T-helper 1 cell treated with Interleukin-12 subunit alpha and Interleukin-12 subunit beta and Interleukin-4 antibody, amounts not matched to agents 30 μg/mL and 1 μg/mL, for 36 hours (primary cell): ENCODE measurements around the gene B4GALT4.

Experiments
- H3K27ac Mint-ChIP-seq: one replicate; pipeline ENCODE4 v1.8.0; 2021; ENCODE audit warnings: mild to moderate bottlenecking, mixed read lengths
- H3K27me3 Mint-ChIP-seq: one replicate; pipeline ENCODE4 v1.8.0; 2021; ENCODE audit warnings: low read depth, mixed read lengths
- H3K36me3 Mint-ChIP-seq: one replicate; pipeline ENCODE4 v1.8.0; 2021; ENCODE audit warnings: low read depth, mixed read lengths
- H3K4me1 Mint-ChIP-seq: one replicate; pipeline ENCODE4 v1.8.0; 2021; ENCODE audit warnings: low read depth, mixed read lengths
- H3K4me3 Mint-ChIP-seq: one replicate; pipeline ENCODE4 v1.8.0; 2021; ENCODE audit warnings: mild to moderate bottlenecking, moderate library complexity, mixed read lengths
- H3K9me3 Mint-ChIP-seq: one replicate; pipeline ENCODE4 v1.8.0; 2021; ENCODE audit warnings: mixed read lengths

The B4GALT4 gene

GRCh38 chr3:119205209-119205608, 35.5 kb downstream of the B4GALT4 start:
- no peak overlapping the region for H3K27ac Mint-ChIP-seq
- H3K4me1 Mint-ChIP-seq: peaks cover 22% of the 10 kb centered on the region
- H3K4me3 Mint-ChIP-seq: no peak overlapping the region
- H3K27me3 Mint-ChIP-seq: no peaks in the 10 kb centered on the region
- no peaks in the 10 kb centered on the region for H3K9me3 Mint-ChIP-seq
- peaks cover 16% of the 10 kb centered on the region for H3K36me3 Mint-ChIP-seq

- Mint-ChIP-seq H3K4me3 (no peak overlapping the region), H3K27ac (no peak overlapping the region), H3K27me3 (no peaks in the 10 kb centered on the region), H3K36me3 (no peaks in the 10 kb centered on the region), H3K9me3 (no peaks in the 10 kb centered on the region), H3K4me1 (no peaks in the 10 kb centered on the region)
Measured at GRCh38 chr3:119195911-119196310, 44.8 kb downstream of the B4GALT4 start.

GRCh38 chr3:119195151-119195476, 45.6 kb downstream of the B4GALT4 start:
- no peaks in the 10 kb centered on the region for H3K4me1 Mint-ChIP-seq
- H3K4me3 Mint-ChIP-seq: no peak overlapping the region
- H3K36me3 Mint-ChIP-seq: no peaks in the 10 kb centered on the region
- no peak overlapping the region for H3K27ac Mint-ChIP-seq
- H3K27me3 Mint-ChIP-seq: no peaks in the 10 kb centered on the region
- no peaks in the 10 kb centered on the region for H3K9me3 Mint-ChIP-seq

GRCh38 chr3:119194237-119195150, 46.2 kb downstream of the B4GALT4 start:
- H3K27ac Mint-ChIP-seq: no peak overlapping the region
- no peaks in the 10 kb centered on the region for H3K9me3 Mint-ChIP-seq
- H3K4me3 Mint-ChIP-seq: no peak overlapping the region
- no peaks in the 10 kb centered on the region for H3K27me3 Mint-ChIP-seq
- no peaks in the 10 kb centered on the region for H3K4me1 Mint-ChIP-seq
- H3K36me3 Mint-ChIP-seq: no peaks in the 10 kb centered on the region

- H3K4me1 Mint-ChIP-seq: no peaks in the 10 kb centered on the region
- H3K4me3 Mint-ChIP-seq: no peak overlapping the region
- H3K27ac Mint-ChIP-seq: no peak overlapping the region
- no peaks in the 10 kb centered on the region for H3K27me3 Mint-ChIP-seq
- H3K9me3 Mint-ChIP-seq: no peaks in the 10 kb centered on the region
- no peaks in the 10 kb centered on the region for H3K36me3 Mint-ChIP-seq
Measured at GRCh38 chr3:119191800-119192199, 48.9 kb downstream of the B4GALT4 start.

- Mint-ChIP-seq H3K27me3 (no peaks in the 10 kb centered on the region), H3K9me3 (no peaks in the 10 kb centered on the region), H3K27ac (no peak overlapping the region), H3K4me1 (no peaks in the 10 kb centered on the region), H3K36me3 (no peaks in the 10 kb centered on the region), H3K4me3 (no peak overlapping the region)
Measured at GRCh38 chr3:119187266-119187665, 53.4 kb downstream of the B4GALT4 start.

- no peaks in the 10 kb centered on the region for H3K4me1 Mint-ChIP-seq
Measured at GRCh38 chr3:119184796-119185570, 55.7 kb downstream of the B4GALT4 start.

GRCh38 chr3:119184111-119184510, 56.6 kb downstream of the B4GALT4 start:
- Mint-ChIP-seq H3K27ac (no peak overlapping the region), H3K4me1 (no peaks in the 10 kb centered on the region), H3K9me3 (no peaks in the 10 kb centered on the region), H3K4me3 (no peak overlapping the region), H3K27me3 (no peaks in the 10 kb centered on the region), H3K36me3 (no peaks in the 10 kb centered on the region)

More at GRCh38 chr3:119184796-119185570, 55.7 kb downstream of the B4GALT4 start:
- H3K36me3 Mint-ChIP-seq: no peaks in the 10 kb centered on the region
- no peaks in the 10 kb centered on the region for H3K9me3 Mint-ChIP-seq
- no peaks in the 10 kb centered on the region for H3K27me3 Mint-ChIP-seq
- H3K27ac Mint-ChIP-seq: no peak overlapping the region
- H3K4me3 Mint-ChIP-seq: no peak overlapping the region

GRCh38 chr3:119181765-119182164, 58.9 kb downstream of the B4GALT4 start:
- H3K27ac Mint-ChIP-seq: no peak overlapping the region
- no peaks in the 10 kb centered on the region for H3K27me3 Mint-ChIP-seq
- H3K36me3 Mint-ChIP-seq: no peaks in the 10 kb centered on the region
- H3K9me3 Mint-ChIP-seq: no peaks in the 10 kb centered on the region
- H3K4me3 Mint-ChIP-seq: no peak overlapping the region
- H3K4me1 Mint-ChIP-seq: no peaks in the 10 kb centered on the region

- no peaks in the 10 kb centered on the region for H3K36me3 Mint-ChIP-seq
- no peaks in the 10 kb centered on the region for H3K9me3 Mint-ChIP-seq
- H3K4me3 Mint-ChIP-seq: no peak overlapping the region
- no peaks in the 10 kb centered on the region for H3K4me1 Mint-ChIP-seq
- H3K27ac Mint-ChIP-seq: no peak overlapping the region
- no peaks in the 10 kb centered on the region for H3K27me3 Mint-ChIP-seq
Measured at GRCh38 chr3:119177321-119177720, 63.4 kb downstream of the B4GALT4 start.

- no peak overlapping the region for H3K4me3 Mint-ChIP-seq
- no peaks in the 10 kb centered on the region for H3K4me1 Mint-ChIP-seq
- H3K36me3 Mint-ChIP-seq: no peaks in the 10 kb centered on the region
- H3K27me3 Mint-ChIP-seq: no peaks in the 10 kb centered on the region
- no peaks in the 10 kb centered on the region for H3K9me3 Mint-ChIP-seq
- H3K27ac Mint-ChIP-seq: no peak overlapping the region
Measured at GRCh38 chr3:119176778-119177177, 63.9 kb downstream of the B4GALT4 start.

- Mint-ChIP-seq H3K27ac (no peak overlapping the region), H3K36me3 (no peaks in the 10 kb centered on the region), H3K4me3 (no peak overlapping the region), H3K4me1 (no peaks in the 10 kb centered on the region), H3K27me3 (no peaks in the 10 kb centered on the region), H3K9me3 (no peaks in the 10 kb centered on the region)
Measured at GRCh38 chr3:119175872-119176756, 64.6 kb downstream of the B4GALT4 start.

- Mint-ChIP-seq H3K9me3 (no peaks in the 10 kb centered on the region), H3K27me3 (no peaks in the 10 kb centered on the region), H3K36me3 (no peaks in the 10 kb centered on the region), H3K4me3 (no peak within 1 kb of the TSS), H3K4me1 (no peaks in the 10 kb centered on the region), H3K27ac (no peak within 1 kb of the TSS)
Measured at GRCh38 chr3:119173325-119173724, 67.4 kb downstream of the B4GALT4 start, which contains the start of gene UPK1B. TSS of gene UPK1B (plus strand) at chr3:119173598. CDS start at chr3:119186742, 13,144 bp downstream.

GRCh38 chr3:119170821-119171220, 69.9 kb downstream of the B4GALT4 start:
- H3K4me1 Mint-ChIP-seq: no peaks in the 10 kb centered on the region
- no peaks in the 10 kb centered on the region for H3K36me3 Mint-ChIP-seq
- no peaks in the 10 kb centered on the region for H3K9me3 Mint-ChIP-seq
- no peak overlapping the region for H3K4me3 Mint-ChIP-seq
- H3K27me3 Mint-ChIP-seq: no peaks in the 10 kb centered on the region
- no peak overlapping the region for H3K27ac Mint-ChIP-seq
